GM21737 (cell line): Measurements from ENCODE around the gene KLHDC1.
A peak's percentile ranks its signal among the peaks of the same experiment; 100 is the strongest.
"Not testable (repeated sequence)": the region's sequence is repeated elsewhere in the genome, so short reads cannot be mapped to it uniquely, and the experiment has no call there.

ENCODE experiments used
- ATAC-seq: cut with Tn5 transposase; IDR thresholded peaks from one replicate; pipeline ENCODE4 v1.9.1; 2021; ENCODE audit warnings: mild to moderate bottlenecking, moderate library complexity; ENCODE audit not compliant: unreplicated experiment

Gene KLHDC1

GRCh38 chr14:49692811-49693734, at the start of gene KLHDC1:
Gene KLHDC1, plus strand, starts transcription at chr14:49693120. Its CDS starts 75 bp downstream, at chr14:49693195.
- ATAC-seq = peak; percentile 52

- ATAC-seq = no peak
These were observed 39.4 kb upstream of the KLHDC1 start for GRCh38 chr14:49653508-49653907.

GRCh38 chr14:49654511-49654910, 38.4 kb upstream of the KLHDC1 start:
- no peak for ATAC-seq

GRCh38 chr14:49657500-49657899, 35.4 kb upstream of the KLHDC1 start:
- not testable (repeated sequence) for ATAC-seq

- no peak for ATAC-seq
These were observed 33.1 kb upstream of the KLHDC1 start for GRCh38 chr14:49659526-49660455.

- ATAC-seq = no peak
These were observed 22.4 kb upstream of the KLHDC1 start for GRCh38 chr14:49670475-49670874.

GRCh38 chr14:49673586-49673985, 19.3 kb upstream of the KLHDC1 start:
- no peak for ATAC-seq

GRCh38 chr14:49677643-49678042, 15.3 kb upstream of the KLHDC1 start:
- no peak for ATAC-seq

- ATAC-seq = no peak
These were observed 13.6 kb upstream of the KLHDC1 start for GRCh38 chr14:49679271-49679670.

GRCh38 chr14:49686425-49686824, 6.5 kb upstream of the KLHDC1 start:
- ATAC-seq = no peak

- peak; percentile 86 for ATAC-seq
These were observed 4.8 kb upstream of the KLHDC1 start, which contains the start of gene POLE2 for GRCh38 chr14:49687942-49688700. Gene POLE2, minus strand, starts transcription at chr14:49688214. Its CDS starts 11 bp downstream, at chr14:49688203.

GRCh38 chr14:49688701-49689030, 4.3 kb upstream of the KLHDC1 start:
- no peak for ATAC-seq

GRCh38 chr14:49691031-49691430, 1.9 kb upstream of the KLHDC1 start:
- no peak for ATAC-seq

- ATAC-seq = no peak
These were observed 645 bp upstream of the KLHDC1 start for GRCh38 chr14:49692193-49692757.

GRCh38 chr14:49693735-49694124, 810 bp downstream of the KLHDC1 start:
- not testable (repeated sequence) for ATAC-seq

GRCh38 chr14:49702725-49703124, 9.8 kb downstream of the KLHDC1 start:
- ATAC-seq = no peak

- ATAC-seq = no peak
These were observed 11.0 kb downstream of the KLHDC1 start for GRCh38 chr14:49703965-49704364.

- ATAC-seq = not testable (repeated sequence)
These were observed 11.6 kb downstream of the KLHDC1 start for GRCh38 chr14:49704471-49704870.

- ATAC-seq = not testable (repeated sequence)
These were observed 18.1 kb downstream of the KLHDC1 start for GRCh38 chr14:49710993-49711392.

GRCh38 chr14:49720744-49721143, 27.8 kb downstream of the KLHDC1 start:
- ATAC-seq = no peak
